H9 (cell line): ENCODE results near the gene SEMA6A. TPM values are rescaled to one million over a fixed set of nuclear protein-coding genes. Genes with fewer than 3 reads are reported as not detected.

Source experiments
- DNase-seq: peaks from one replicate; pipeline ENCODE4 v3.0.0-alpha.2; 2017
- H2AFZ ChIP-seq: one replicate; pipeline ENCODE4 v1.6.1; 2013; ENCODE audit warnings: mild to moderate bottlenecking, low read length, control low read depth, moderate library complexity
- H2AK5ac ChIP-seq: 2 replicates; pipeline ENCODE4 v1.6.1; 2013; ENCODE audit warnings: low read length, control low read depth, mixed read lengths; ENCODE audit not compliant: insufficient read length
- H2BK120ac ChIP-seq: one replicate; pipeline ENCODE4 v1.6.1; 2013; ENCODE audit warnings: low read depth, mild to moderate bottlenecking, low read length, control low read depth, inconsistent platforms; ENCODE audit not compliant: poor library complexity, severe bottlenecking
- H2BK12ac ChIP-seq: 2 replicates; pipeline ENCODE4 v1.6.1; 2013; ENCODE audit warnings: low read length, control low read depth, mixed read lengths, low read depth; ENCODE audit not compliant: insufficient read length
- H2BK15ac ChIP-seq: 2 replicates; pipeline ENCODE4 v1.6.1; 2013; ENCODE audit warnings: low read depth, low read length, control low read depth
- H2BK20ac ChIP-seq: one replicate; pipeline ENCODE4 v1.6.1; 2013; ENCODE audit warnings: low read depth, mild to moderate bottlenecking, low read length, control low read depth, inconsistent platforms; ENCODE audit not compliant: poor library complexity, severe bottlenecking
- H2BK5ac ChIP-seq: 2 replicates; pipeline ENCODE4 v1.6.1; 2013; ENCODE audit warnings: low read length, control low read depth, mixed read lengths; ENCODE audit not compliant: insufficient read length
- H3K14ac ChIP-seq: 2 replicates; pipeline ENCODE4 v1.6.1; 2013; ENCODE audit warnings: low read length, control low read depth; ENCODE audit not compliant: insufficient read depth
- H3K18ac ChIP-seq: 2 replicates; pipeline ENCODE4 v1.6.1; 2013; ENCODE audit warnings: low read depth, mild to moderate bottlenecking, mixed read lengths, low read length, control low read depth; ENCODE audit not compliant: insufficient read length
- H3K23ac ChIP-seq: 2 replicates; pipeline ENCODE4 v1.6.1; 2013; ENCODE audit warnings: low read length, control low read depth, mixed read lengths, low read depth; ENCODE audit not compliant: insufficient read length
- H3K23me2 ChIP-seq: 2 replicates; pipeline ENCODE4 v1.6.1; 2013; ENCODE audit warnings: low read depth, mild to moderate bottlenecking, mixed read lengths, low read length, control low read depth; ENCODE audit not compliant: insufficient read length, poor library complexity, severe bottlenecking
- H3K27ac ChIP-seq: 2 replicates; pipeline ENCODE4 v1.5.1; 2013; ENCODE audit warnings: low read length, control low read depth, mixed read lengths, low read depth; ENCODE audit not compliant: insufficient read length
- H3K27me3 ChIP-seq: 2 replicates; pipeline ENCODE4 v1.6.1; 2013; ENCODE audit warnings: low read length, control low read depth, inconsistent platforms; ENCODE audit not compliant: insufficient read depth
- H3K4ac ChIP-seq: 2 replicates; pipeline ENCODE4 v1.6.1; 2013; ENCODE audit warnings: low read depth, mild to moderate bottlenecking, control low read depth, inconsistent platforms, low read length, moderate library complexity
- H3K4me1 ChIP-seq: 2 replicates; pipeline ENCODE4 v1.6.1; 2013; ENCODE audit warnings: low read length, control low read depth, inconsistent platforms; ENCODE audit not compliant: insufficient read depth
- H3K4me2 ChIP-seq: 2 replicates; pipeline ENCODE4 v1.6.1; 2013; ENCODE audit warnings: low read length, control low read depth, mixed read lengths; ENCODE audit not compliant: insufficient read length, insufficient read depth
- H3K56ac ChIP-seq: 2 replicates; pipeline ENCODE4 v1.6.1; 2013; ENCODE audit warnings: low read depth, mild to moderate bottlenecking, mixed read lengths, low read length, control low read depth; ENCODE audit not compliant: insufficient read length
- H3K79me1 ChIP-seq: 2 replicates; pipeline ENCODE4 v1.6.1; 2013; ENCODE audit warnings: low read depth, mild to moderate bottlenecking, moderate library complexity, low read length, control low read depth, inconsistent platforms; ENCODE audit not compliant: insufficient read depth, poor library complexity, severe bottlenecking
- H3K79me2 ChIP-seq: 2 replicates; pipeline ENCODE4 v1.6.1; 2013; ENCODE audit warnings: low read length, control low read depth, inconsistent platforms; ENCODE audit not compliant: insufficient read depth
- H3K9ac ChIP-seq: 2 replicates; pipeline ENCODE4 v1.6.1; 2013; ENCODE audit warnings: low read length, control low read depth, mixed read lengths; ENCODE audit not compliant: insufficient read length; ENCODE audit errors: extremely low read depth
- H3K9me3 ChIP-seq: one replicate; pipeline ENCODE4 v1.6.1; 2013; ENCODE audit warnings: low read depth, low read length, inconsistent platforms; ENCODE audit not compliant: control insufficient read depth
- H3T11ph ChIP-seq: one replicate; pipeline ENCODE4 v1.6.1; 2013; ENCODE audit warnings: mild to moderate bottlenecking, low read length, control low read depth, inconsistent platforms
- H4K20me1 ChIP-seq: one replicate; pipeline ENCODE4 v1.6.1; 2013; ENCODE audit not compliant: control insufficient read depth, insufficient read length, insufficient read depth
- H4K5ac ChIP-seq: 2 replicates; pipeline ENCODE4 v1.6.1; 2013; ENCODE audit warnings: low read depth, mild to moderate bottlenecking, mixed read lengths, low read length, control low read depth; ENCODE audit not compliant: insufficient read length
- H4K8ac ChIP-seq: replicated peaks from 2 replicates; pipeline ENCODE4 v1.6.1; 2013; ENCODE audit warnings: low read length, control low read depth, mixed read lengths, low read depth; ENCODE audit not compliant: insufficient read length
- H4K91ac ChIP-seq: 2 replicates; pipeline ENCODE4 v1.6.1; 2013; ENCODE audit warnings: low read depth, mild to moderate bottlenecking, moderate library complexity, mixed read lengths, low read length, control low read depth; ENCODE audit not compliant: insufficient read length
- H3K27ac Mint-ChIP-seq, 3 experiments: 2 replicates in 2 of 3; 3 replicates in 1 of 3; pipeline ENCODE4 v1.8.0; 2020 to 2021; ENCODE audit warnings: mixed read lengths in 3 of 3, mild to moderate bottlenecking in 1 of 3, moderate library complexity in 1 of 3
- H3K27me3 Mint-ChIP-seq: 2 replicates; pipeline ENCODE4 v1.8.0; 2021; ENCODE audit warnings: low read depth, mild to moderate bottlenecking, moderate library complexity, mixed read lengths
- H3K36me3 Mint-ChIP-seq, 3 experiments: 2 replicates in 2 of 3; 3 replicates in 1 of 3; pipeline ENCODE4 v1.8.0; 2020 to 2021; ENCODE audit warnings: low read depth in 3 of 3, mixed read lengths in 3 of 3; ENCODE audit not compliant: insufficient read depth in 1 of 3
- H3K4me1 Mint-ChIP-seq, 2 experiments: 2 replicates each; pipeline ENCODE4 v1.8.0; 2020; ENCODE audit warnings: mixed read lengths in 2 of 2
- H3K4me3 Mint-ChIP-seq, 2 experiments: 2 replicates in 1 of 2; 3 replicates in 1 of 2; pipeline ENCODE4 v1.8.0; 2020 to 2021; ENCODE audit warnings: mild to moderate bottlenecking in 2 of 2, mixed read lengths in 2 of 2, moderate library complexity in 1 of 2
- H3K9me3 Mint-ChIP-seq, 2 experiments: 2 replicates in 1 of 2; 3 replicates in 1 of 2; pipeline ENCODE4 v1.8.0; 2020; ENCODE audit warnings: mild to moderate bottlenecking in 2 of 2, mixed read lengths in 2 of 2, moderate library complexity in 1 of 2
- CTCF ChIP-seq: fragments of 200-600 bp; sonication (generic); conservative IDR thresholded peaks from 3 replicates; pipeline ENCODE4 v1.8.0; 2021; ENCODE audit warnings: antibody characterized with exemption, mild to moderate bottlenecking
- WGBS: extraction: QIAGEN DNeasy Blood & Tissue Kit; methylation state at CpG from one replicate; pipeline ENCODE4 v1.1.7; 2013; ENCODE audit warnings: missing lambda C conversion rate, low lambda C conversion rate, mixed read lengths; ENCODE audit not compliant: insufficient read length; ENCODE audit errors: extremely low coverage; 5-methylcytosine and 5-hydroxymethylcytosine counted together
- total RNA-seq: library from RNA; stranded (reverse); gene quantifications from 2 replicates; pipeline ENCODE4 v1.2.1, GENCODE V29; 2021

SEMA6A gene
- total RNA-seq, 1 experiment from 2014 or later: 354 TPM

GRCh38 chr5:116455061-116455460 is 119.6 kb downstream of the SEMA6A start:
- Histone ChIP-seq H2BK15ac (no peak overlapping the region), H3K56ac (no peak overlapping the region), H3K4me2 (no peak overlapping the region), H4K8ac (no peak overlapping the region), H4K5ac (no peak overlapping the region), H4K91ac (no peak overlapping the region), H3K4ac (no peak overlapping the region), H3K4me1 (peaks cover 7% of the 10 kb centered on the region; the same call in 1 of the 2 replicates), H3K9me3 (no peaks in the 10 kb centered on the region), H3K27ac (no peak overlapping the region), H2AK5ac (no peak overlapping the region), H2BK12ac (no peak overlapping the region), H3K23ac (no peak overlapping the region), H2BK20ac (no peak overlapping the region), H3T11ph (no peak overlapping the region), H2AFZ (no peak overlapping the region), H2BK5ac (no peak overlapping the region), H3K79me2 (no peaks in the 10 kb centered on the region), H3K23me2 (no peaks in the 10 kb centered on the region), H3K9ac (no peak overlapping the region), H3K18ac (no peak overlapping the region), H4K20me1 (no peaks in the 10 kb centered on the region), H3K79me1 (peaks cover 2% of the 10 kb centered on the region), H3K14ac (no peak overlapping the region), H2BK120ac (no peak overlapping the region), H3K27me3 (no peaks in the 10 kb centered on the region)
- no peak for DNase-seq
- WGBS: no CpG with 5 or more reads among the region's 5 CpGs
- Mint-ChIP-seq H3K27me3 (0 out of 2 replicates have a peak, but pooled peaks cover 1% of the 10 kb centered on the region), H3K4me1 (peaks cover 39 to 40% of the 10 kb centered on the region in 2 experiments), H3K9me3 (no peaks in the 10 kb centered on the region; a peak in 1 of 5 replicates), H3K36me3 (peaks cover 11 to 69% (median 38%) of the 10 kb centered on the region in 3 experiments; a peak in 6 of 7 replicates), H3K27ac (peak overlapping the region in 2 of 3 experiments; percentile 36 to 41; a peak in 2 of 7 replicates), H3K4me3 (no peak overlapping the region)
- no peak for TF ChIP-seq CTCF
